SU-DHL-6 (cell line): Measurements from ENCODE around the gene RTL5.

Source experiments
- H2AFZ ChIP-seq: fragments of 200-600 bp; sonication (generic); 2 replicates; pipeline ENCODE4 v1.6.1; 2014; ENCODE audit warnings: low read depth, mild to moderate bottlenecking, moderate library complexity, mixed read lengths, antibody characterized with exemption, low read length; ENCODE audit not compliant: severe bottlenecking
- H3F3A ChIP-seq: fragments of 200-600 bp; shearing (Covaris generic); 2 replicates; pipeline ENCODE4 v1.6.0; 2016; ENCODE audit warnings: antibody characterized with exemption, mild to moderate bottlenecking; ENCODE audit not compliant: insufficient read depth
- H3K27ac ChIP-seq: fragments of 200-600 bp; sonication (generic); 2 replicates; pipeline ENCODE4 v1.5.1; 2016; ENCODE audit warnings: low read depth, mild to moderate bottlenecking, low read length, moderate library complexity, mixed read lengths
- H3K27me3 ChIP-seq: fragments of 200-600 bp; sonication (generic), shearing (Covaris generic); 2 replicates; pipeline ENCODE4 v1.6.0; 2014; ENCODE audit warnings: mild to moderate bottlenecking, low read length
- H3K36me3 ChIP-seq: fragments of 200-600 bp; sonication (generic); 2 replicates; pipeline ENCODE4 v1.6.1; 2014; ENCODE audit warnings: mild to moderate bottlenecking, low read length, mixed read lengths
- H3K4me2 ChIP-seq: fragments of 300-600, 200-600 bp; shearing (Covaris generic), sonication (generic); 2 replicates; pipeline ENCODE4 v1.6.0; 2014; ENCODE audit warnings: low read length, low read depth, mild to moderate bottlenecking; ENCODE audit not compliant: poor library complexity, severe bottlenecking
- H3K4me3 ChIP-seq: fragments of 200-600 bp; sonication (generic); 2 replicates; pipeline ENCODE4 v1.5.1; 2014; ENCODE audit warnings: antibody characterized with exemption, low read length, mild to moderate bottlenecking, mixed read lengths; ENCODE audit not compliant: insufficient read depth, poor library complexity, severe bottlenecking
- H3K79me2 ChIP-seq: fragments of 200-600 bp; sonication (generic); 2 replicates; pipeline ENCODE4 v1.6.1; 2014; ENCODE audit warnings: mild to moderate bottlenecking, low read length, moderate library complexity; ENCODE audit not compliant: insufficient read depth
- H3K9ac ChIP-seq: fragments of 200-600 bp; sonication (generic); 2 replicates; pipeline ENCODE4 v1.7.0; 2014; ENCODE audit warnings: mild to moderate bottlenecking, low read length
- H3K9me2 ChIP-seq: fragments of 200-600 bp; sonication (generic); replicated peaks from 2 replicates; pipeline ENCODE4 v1.6.1; 2014; ENCODE audit warnings: low read length; ENCODE audit not compliant: insufficient read depth
- H3K9me3 ChIP-seq: fragments of 200-600 bp; sonication (generic); 2 replicates; pipeline ENCODE4 v1.6.1; 2014; ENCODE audit warnings: low read length, mixed read lengths; ENCODE audit not compliant: insufficient read depth
- H4K20me1 ChIP-seq: fragments of 200-600 bp; sonication (generic); 2 replicates; pipeline ENCODE4 v1.6.1; 2014; ENCODE audit warnings: low read depth, mild to moderate bottlenecking, antibody characterized with exemption, low read length, moderate library complexity, mixed read lengths
- EZH2phosphoT487 ChIP-seq: fragments of 200-600 bp; sonication (generic), shearing (Covaris generic); conservative IDR thresholded peaks from 2 replicates; pipeline ENCODE4 v1.6.1; 2018; ENCODE audit warnings: mild to moderate bottlenecking, antibody characterized with exemption, low read length, moderate library complexity, mixed read lengths
- TF ChIP-seq, protein P1 (sequence below): fragments of 200-600 bp; sonication (generic); IDR thresholded peaks from one replicate; pipeline ENCODE4 v1.5.1; 2017; ENCODE audit warnings: antibody characterized with exemption, mild to moderate bottlenecking, low read length, moderate library complexity; ENCODE audit not compliant: insufficient read depth, poor library complexity, severe bottlenecking

The RTL5 gene

DNA sequence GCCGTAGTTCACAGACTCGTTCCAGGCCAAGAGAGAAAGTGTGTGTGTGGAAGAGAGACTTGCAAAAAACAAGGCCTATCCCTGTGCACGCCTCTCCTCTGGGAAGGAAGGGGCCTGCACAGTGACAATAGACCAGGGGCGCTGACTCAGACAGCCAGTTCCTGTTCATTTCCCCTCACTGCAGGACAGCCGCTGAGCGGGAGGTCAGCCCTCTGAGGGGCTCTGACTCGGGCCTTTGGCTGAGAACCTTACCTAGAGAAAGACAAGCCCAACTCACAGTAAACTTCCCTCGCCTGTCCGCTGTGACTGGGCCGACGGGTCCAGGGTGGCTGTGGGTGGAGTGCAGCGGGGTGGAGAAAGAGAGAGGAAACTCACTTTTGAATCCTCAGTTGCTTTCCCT, 52.1 kb downstream of the RTL5 start:
- Histone ChIP-seq H3K4me2 (no peak overlapping the region), H3K9me2 (no peaks in the 10 kb centered on the region), H3K79me2 (no peaks in the 10 kb centered on the region), H3K4me3 (no peak overlapping the region), H2AFZ (no peak overlapping the region), H4K20me1 (no peaks in the 10 kb centered on the region), H3K9me3 (no peaks in the 10 kb centered on the region), H3K9ac (no peak overlapping the region), H3K27ac (no peak overlapping the region), H3K36me3 (no peaks in the 10 kb centered on the region), H3F3A (no peaks in the 10 kb centered on the region), H3K27me3 (no peaks in the 10 kb centered on the region)
- TF ChIP-seq, protein P1, sequence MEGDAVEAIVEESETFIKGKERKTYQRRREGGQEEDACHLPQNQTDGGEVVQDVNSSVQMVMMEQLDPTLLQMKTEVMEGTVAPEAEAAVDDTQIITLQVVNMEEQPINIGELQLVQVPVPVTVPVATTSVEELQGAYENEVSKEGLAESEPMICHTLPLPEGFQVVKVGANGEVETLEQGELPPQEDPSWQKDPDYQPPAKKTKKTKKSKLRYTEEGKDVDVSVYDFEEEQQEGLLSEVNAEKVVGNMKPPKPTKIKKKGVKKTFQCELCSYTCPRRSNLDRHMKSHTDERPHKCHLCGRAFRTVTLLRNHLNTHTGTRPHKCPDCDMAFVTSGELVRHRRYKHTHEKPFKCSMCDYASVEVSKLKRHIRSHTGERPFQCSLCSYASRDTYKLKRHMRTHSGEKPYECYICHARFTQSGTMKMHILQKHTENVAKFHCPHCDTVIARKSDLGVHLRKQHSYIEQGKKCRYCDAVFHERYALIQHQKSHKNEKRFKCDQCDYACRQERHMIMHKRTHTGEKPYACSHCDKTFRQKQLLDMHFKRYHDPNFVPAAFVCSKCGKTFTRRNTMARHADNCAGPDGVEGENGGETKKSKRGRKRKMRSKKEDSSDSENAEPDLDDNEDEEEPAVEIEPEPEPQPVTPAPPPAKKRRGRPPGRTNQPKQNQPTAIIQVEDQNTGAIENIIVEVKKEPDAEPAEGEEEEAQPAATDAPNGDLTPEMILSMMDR, result no peak
- TF ChIP-seq EZH2phosphoT487, result no peak

DNA sequence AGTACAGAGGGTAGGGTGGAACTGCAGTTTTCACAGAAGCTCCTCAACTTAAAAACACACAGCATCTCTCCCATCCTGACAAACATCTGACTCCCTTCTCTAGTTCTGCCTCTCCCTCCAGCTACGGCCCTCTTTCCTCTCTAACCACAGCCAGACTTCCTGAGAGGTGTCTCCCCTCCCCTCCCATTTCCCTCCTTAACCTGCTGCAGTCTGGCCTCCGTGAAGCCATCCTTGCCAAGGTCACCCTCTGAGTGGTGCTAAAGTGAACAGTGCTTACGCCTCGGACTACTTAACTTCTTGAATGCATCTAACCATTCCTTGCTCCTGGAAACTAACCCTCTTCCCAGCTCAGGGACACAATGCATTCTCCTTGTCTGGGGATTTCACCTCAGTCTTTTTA, 53.3 kb downstream of the RTL5 start:
- H3K9me2 ChIP-seq, result no peaks in the 10 kb centered on the region
- H4K20me1 ChIP-seq, result no peaks in the 10 kb centered on the region
- H2AFZ ChIP-seq, result no peak overlapping the region
- no peaks in the 10 kb centered on the region for H3K9me3 ChIP-seq
- no peaks in the 10 kb centered on the region for H3K79me2 ChIP-seq
- no peak overlapping the region for H3K4me2 ChIP-seq
- no peaks in the 10 kb centered on the region for H3K27me3 ChIP-seq
- no peak overlapping the region for H3K9ac ChIP-seq
- no peak overlapping the region for H3K4me3 ChIP-seq
- H3F3A ChIP-seq, result no peaks in the 10 kb centered on the region
- H3K36me3 ChIP-seq, result no peaks in the 10 kb centered on the region
- TF ChIP-seq, protein P1, result no peak
- TF ChIP-seq EZH2phosphoT487, result no peak
- H3K27ac ChIP-seq, result no peak overlapping the region
